Epidermal melanocyte (primary cell): ENCODE data around the gene MYL7.
A peak's percentile ranks its signal among the peaks of the same experiment; 100 is the strongest.

ENCODE experiments used
- DNase-seq: peaks from one replicate; pipeline ENCODE4 v3.0.0; 2011; ENCODE audit warnings: low spot score; ENCODE audit not compliant: insufficient read length

MYL7 gene

DNA sequence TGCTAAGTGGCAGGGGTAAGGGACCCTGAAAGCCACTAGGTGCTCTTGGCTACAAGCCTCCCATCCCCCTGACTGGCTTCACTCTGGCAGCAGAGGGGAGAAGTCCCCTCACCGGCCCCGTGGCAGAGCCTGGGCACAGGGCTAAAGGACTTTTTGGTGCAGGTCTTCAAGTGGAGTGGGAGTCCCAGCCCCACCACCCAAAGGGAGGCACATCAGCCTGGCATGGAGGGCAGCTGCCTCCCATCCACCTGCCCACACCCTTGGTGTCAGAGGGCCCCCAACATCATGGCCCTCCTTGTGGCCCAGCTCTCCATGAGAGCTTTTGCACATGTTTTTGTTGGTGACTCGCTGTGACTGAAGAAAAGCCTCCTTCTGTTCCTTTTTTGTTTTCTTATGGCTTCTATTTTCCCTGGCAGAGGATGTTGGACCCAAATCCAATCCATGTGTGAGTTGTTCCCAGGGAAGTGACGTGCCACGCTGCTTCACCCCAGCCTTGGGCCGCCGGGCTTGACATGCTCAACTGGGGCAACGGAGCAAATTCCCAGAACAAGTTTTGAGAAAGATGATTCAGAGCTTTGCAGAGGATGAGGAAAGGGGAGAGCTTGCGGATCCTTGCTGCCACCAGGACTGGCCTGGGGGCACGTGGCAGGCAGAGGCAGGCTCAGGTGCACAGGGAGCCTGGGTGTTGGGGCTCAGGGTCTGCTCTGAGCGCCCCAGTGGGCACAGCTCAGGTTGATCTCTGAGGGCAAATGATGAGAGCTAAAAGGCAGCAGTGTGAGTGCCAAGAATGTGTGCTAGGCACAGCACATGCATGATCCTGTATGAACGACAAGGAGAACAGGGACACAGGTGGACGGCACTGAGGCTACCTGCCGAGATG is 38.9 kb downstream of the MYL7 start:
- DNase-seq: peak; percentile 59

DNA sequence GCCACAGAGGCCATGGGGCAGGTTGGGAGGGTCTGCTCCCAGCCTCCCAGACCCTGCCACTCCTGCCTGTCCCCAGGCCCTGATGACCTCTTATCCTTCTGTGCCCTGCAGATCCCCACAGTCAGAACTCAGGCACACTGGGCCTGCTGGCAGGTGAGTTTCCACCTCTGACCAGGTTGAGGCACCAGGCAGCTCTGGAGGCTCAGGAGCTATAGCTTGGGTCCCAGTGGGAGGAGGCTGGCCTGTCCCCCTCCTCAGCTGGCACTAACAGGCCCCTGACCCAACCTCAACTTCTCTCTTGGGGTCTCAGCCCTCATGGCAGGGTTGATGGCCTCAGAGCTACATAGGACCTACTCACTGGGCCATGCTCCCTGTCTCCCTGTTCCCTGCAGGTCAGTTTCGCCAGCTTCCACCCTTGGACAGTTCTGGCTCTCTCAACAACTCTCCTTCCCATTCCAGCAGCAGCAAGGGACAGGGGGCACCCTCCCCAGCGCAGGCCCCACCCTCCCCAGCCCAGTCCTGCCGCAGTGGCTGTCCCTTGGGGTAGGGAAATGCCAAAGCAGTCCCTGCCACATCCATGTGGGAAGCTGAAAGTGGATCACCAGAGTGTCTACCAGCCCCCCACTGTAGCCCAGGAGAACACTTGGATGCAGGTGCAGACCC is 39.7 kb downstream of the MYL7 start:
- no peak for DNase-seq

DNA sequence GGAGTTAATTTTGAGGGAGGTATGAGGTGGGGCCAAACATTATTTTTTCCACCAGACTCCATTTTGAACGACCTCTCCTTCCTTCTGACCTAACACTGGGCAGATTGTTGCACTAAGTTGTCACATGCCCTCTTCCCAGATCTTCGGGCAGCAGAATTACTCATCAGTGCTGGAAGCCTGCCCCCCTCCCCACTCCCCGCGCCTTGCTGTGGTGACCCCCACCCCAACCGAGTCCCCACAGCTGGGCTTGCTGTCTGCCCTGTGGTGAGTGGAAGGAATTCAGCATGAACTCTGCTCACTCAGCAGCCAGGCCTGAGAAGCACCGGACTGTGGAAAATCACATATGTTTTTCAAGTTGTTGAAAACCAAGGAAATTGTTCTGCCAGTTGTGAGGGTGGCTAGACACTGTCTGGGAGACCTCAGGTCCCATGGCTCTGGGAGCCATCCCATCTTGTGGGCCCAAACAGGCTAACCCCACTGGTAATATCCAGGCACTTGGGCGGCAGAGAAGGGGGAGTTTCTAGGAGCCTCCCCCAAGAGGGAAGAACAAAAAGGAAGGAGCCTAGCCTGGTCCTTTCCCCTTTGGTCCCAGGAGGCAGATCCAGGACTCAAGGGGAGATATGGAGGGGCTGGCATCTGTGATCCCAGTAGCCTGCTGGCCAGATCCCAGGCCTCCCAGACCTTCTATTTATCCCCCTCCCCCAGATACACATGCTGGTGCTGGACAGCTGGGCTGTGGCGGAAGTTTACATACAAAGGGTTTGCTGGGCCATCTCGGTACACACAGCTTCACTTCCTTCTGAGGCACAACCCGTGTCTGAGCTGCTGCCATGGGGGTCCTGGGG is 40.5 kb downstream of the MYL7 start:
- DNase-seq: peak; percentile 82

DNA sequence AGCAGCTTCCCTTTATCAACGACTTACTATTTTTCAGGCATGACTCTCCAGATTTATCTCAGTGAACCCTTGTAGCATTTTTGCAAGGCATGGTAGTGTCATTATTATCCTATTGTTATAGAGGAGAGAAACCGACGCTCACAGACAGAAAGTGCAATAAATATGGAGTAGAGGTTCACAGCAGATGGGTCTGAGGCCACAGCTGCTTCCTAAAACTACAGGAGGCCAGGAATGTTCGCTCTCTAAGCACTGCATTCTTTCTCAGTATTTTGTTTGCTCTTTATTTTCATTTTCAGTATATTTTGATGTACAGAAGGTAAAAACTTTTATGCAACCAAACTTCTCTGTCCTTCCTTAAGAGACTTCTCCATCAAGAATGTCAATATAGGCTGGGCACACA is 41.5 kb downstream of the MYL7 start:
- no peak for DNase-seq

DNA sequence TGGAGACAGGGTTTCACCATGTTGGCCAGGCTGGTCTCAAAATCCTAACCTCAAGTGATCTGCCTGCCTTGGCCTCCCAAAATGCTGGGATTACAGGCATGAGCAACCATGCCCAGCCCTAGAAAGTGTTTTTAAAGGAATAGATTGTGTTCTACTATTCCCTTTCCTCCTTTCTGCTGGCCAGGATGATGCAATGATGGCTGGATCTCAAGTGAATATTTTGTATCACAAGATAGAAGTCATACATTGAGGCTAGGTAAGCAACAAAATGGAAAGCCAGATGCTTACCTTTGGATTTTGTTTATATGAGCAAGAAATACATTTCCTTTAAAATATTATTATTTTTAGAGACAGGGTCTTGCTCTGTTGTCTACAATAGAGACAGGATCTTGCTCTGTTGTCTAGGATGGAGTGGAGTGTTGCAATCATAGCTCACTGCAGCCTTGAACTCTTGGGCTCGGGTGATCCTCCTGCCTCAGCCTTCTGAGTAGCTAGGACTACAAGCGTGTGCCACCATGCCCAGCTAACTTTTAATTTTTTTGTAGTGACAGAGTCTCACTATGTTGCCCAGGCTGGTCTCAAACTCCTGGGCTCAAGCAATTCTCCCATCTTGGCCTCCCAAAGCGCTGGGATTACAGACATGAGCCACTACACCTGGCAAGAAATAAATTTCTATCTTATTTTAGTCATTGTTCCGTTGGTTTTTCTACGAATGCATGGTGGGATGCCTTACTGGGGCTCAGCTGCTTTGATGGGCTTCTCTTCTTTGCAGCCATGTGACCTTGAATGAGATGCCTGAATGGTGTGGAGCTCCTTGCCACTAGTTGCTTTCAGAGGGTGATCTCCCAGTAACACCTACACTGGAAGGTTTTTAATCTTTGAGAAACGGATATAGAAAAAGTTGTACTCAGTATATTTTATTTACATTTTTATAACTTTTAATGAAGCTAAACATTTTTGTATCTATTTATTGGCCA is 42.8 kb downstream of the MYL7 start:
- no peak for DNase-seq

DNA sequence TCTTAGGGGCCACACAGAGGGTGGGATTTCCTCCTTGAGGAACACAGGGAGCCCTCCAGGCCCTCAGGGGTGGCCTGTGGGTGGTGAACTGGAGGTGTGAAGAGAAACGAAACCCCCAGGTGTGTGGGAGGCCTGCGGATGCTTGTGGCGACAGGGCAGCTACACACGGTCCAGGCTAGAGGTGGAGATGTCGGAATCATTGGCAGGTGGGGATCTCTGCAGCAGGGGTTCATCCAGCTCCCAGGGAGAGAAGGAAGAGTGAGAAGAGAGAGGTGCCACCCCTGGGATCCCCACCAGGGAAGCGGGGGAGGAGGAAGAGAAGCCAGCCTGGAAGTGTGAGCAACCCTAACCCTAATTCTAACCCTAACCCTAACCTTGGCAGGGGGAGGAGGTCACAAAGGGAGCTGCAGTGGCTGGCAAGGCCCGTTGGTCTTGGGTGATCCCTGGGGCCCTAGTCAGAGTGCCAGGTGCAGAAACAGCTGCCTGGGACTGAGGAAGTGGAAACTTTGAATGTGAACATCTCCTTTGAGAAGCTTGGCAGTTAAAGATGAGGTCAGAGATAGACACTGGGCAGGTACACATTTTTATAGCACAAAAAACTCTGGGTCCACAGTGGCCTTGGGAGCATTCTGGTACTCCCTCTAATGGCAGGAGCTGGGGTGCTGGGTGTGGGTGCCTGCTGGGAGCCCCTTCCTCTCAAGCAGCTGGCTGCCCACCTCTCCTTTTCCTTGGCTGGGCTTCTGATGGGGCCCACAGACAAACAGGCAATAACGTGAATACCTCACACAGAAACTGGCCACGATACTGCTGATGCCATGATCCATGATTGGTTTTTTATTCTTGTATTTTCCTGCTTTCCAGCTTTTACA is 43.8 kb downstream of the MYL7 start:
- no peak for DNase-seq

DNA sequence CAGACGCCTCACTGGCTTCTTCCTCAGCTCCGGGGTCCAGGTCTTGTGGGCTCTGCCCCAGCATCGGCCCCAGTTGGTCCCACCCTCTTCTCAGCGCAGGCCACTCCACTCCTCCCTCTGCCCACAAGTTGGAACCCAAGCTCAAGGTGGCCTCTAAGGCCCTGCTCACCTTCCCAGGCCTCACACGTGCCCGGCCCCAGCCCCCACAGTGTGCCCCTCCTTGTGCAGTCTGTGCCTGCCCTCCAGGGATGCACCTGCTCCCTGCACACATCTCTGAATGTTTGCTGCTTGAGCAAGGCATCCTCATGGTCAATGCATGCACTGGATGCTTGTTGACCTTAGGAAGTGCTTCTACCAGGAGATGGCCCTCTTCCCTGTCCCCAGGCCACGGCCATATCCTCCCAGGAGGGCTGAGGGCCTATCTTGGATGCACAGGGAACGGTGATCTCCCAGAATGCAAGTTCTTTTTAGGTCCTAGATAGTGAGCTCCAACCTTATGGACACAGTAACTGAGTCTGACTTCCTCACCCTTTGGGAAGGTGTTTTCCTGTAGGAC is 44.7 kb downstream of the MYL7 start:
- DNase-seq: no peak

DNA sequence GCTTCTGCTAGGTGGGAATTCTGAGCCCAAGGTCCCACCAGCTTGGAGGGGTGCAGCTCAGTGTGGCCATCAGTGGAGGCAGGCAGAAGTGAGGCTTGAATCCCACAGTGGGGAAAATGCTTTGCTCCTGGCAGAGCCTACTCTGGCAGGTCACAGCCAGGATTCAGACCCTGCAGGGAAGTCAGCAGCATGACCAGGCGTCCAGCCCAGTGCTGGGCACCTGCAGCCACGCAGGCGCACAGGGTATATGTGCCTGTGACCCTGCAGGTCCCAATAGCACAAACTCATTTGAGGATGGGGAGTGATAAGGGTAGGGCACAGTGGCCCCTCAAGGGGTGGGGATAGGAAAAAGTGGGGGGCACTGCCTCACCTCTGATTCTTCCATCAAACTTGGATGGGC is 45.4 kb downstream of the MYL7 start:
- DNase-seq: no peak

DNA sequence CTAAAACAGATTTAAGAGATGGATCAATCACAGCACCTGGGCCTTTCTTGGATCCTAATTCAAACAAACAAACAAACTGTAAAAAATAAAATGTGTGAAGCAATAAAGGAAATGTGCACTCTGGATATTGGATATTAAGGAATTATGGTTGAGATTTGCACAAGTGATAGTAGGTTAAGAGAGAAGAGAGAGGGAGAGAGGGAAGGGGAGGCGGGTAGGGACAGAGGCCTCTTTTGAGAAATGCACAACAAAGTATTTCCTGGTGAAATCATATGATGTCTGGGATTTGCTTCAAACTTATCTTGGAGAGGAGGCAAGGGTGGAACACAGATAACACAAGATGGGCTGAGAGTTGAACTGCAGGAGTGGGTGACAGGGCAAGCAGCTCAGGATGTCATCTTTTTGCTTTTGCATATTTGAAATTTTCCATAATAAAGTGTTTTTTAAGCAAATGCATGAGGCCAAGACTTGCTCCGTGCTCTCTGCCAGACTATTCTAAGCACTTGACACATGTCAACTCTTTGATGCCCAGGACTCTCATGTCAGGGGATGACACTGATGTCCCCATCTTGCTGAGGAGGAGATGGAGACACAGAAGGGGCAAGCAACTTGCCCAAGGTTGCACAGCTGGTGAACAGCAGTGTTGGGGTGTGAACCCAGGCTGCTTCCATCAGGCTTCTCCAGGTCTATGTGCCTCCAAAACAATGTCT is 46.1 kb downstream of the MYL7 start:
- DNase-seq: peak; percentile 57

DNA sequence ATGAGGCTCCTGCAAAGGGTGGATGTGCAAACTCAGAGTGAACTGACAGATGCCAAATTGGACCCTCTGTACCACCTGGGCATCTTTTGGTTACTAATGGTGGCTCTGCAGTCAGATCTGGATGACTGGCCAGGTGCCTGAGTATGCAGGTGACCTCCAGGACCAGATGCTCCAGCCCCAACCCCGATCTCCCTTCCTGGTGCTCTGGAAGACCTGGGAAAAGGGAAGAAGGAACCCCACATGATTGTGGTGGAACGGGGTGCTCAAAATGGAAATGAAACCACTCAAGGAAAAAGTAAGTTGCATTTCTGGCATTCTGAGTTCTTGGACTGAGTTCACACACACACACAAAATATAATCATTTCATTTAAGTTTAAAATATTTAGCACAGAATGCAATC is 46.8 kb downstream of the MYL7 start:
- no peak for DNase-seq

DNA sequence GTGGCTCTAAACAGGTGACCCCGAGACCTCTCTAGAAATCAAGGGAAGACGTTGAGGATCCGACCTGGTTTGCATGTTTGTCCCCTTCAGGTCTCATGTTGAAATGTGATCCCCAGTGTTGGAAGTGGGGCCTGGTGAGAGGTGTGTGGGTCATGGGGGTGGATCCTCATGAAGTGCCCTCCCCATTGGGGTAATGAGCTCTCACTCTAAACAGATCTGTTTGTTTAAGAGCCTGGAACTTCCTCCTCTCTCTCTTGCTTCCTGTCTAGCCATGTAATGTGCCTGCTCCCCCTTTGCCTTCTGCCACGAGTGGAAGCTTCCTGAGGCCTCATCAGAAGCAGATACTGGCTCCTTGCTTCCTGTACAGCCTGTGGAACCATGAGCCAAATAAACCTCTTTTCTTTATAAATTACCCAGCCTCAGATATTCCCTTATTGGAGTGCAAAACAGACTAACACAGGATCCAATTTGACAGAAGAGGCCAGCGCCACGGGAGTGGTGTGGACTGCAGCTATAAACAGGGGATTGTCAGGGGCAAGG is 48.0 kb downstream of the MYL7 start:
- DNase-seq: no peak
